CMK (cell line): ENCODE data around the gene WDR1.

Source experiments
- DNase-seq: peaks from one replicate; pipeline ENCODE4 v3.0.0-alpha.2; 2010; ENCODE audit warnings: low read depth

Gene WDR1

DNA sequence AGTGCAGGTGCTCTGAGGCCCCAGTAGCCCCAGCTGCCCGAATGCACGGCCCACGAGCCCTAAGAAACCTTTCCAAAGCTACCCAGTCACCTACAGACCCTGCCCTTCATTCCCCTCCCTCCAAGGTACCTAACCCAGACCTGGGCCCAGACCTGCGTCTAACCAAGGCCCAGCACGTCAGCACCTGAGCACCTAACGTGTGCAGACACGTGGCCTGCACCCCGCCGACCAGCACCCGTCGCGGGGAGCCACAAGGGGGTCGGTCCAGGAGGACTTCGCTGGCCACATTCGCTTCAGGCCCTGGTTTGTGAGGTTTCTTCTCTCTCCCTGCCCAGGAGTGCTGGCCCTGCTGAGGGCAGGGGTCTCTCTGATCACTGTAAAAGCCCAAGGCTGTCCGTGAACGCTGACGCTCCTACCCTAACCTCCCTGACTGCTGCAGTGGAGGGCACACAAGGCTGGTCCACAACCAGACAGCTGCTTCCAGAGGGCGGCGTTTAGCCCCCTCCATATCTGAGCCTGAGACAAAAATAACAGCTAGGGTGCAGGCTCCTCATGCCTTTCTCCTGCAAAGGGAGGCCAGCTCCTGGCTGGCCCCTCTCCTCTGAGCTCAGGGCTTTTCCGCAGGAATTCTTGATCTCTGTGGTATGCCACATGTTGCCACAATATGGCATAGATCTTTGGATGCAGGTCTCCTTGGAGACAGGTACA, 31.8 kb downstream of the WDR1 start:
- DNase-seq = no peak

DNA sequence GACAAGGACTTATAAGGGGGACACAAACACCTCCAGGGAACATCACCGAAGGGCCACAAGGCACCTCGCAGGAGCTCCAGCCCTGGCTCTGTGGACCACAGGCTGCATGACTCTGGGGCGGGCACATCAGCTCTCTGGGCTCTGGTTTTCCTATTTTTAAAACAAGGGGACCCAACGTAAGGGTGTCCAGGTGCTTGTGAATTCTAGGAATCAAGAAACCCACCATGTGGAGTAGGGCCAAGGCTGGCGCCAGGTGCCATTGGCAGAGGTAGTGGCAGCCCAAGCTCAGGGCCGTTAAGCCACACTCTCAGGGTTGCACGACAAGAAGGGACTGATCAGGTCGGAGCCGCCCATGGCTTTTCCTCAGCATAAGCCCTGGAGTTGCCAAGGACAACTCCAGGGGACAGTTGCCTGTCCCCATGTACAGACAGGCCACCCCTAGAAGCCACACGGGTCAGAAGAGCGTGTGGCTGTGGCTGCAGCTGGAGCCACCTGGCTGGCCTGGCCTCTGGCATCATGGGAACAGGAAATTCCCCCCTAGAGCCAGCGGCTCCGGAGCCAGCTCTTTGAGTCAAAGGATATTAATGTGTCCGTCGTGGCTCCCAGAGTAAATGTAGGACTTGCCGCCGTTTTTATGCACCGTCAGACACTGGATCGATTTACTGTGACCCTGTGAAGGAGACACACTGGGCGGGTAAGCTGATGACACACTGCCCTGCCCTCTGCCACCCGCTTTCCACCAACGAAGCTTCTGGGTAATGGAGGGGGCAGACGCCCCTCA, 32.5 kb downstream of the WDR1 start:
- DNase-seq = no peak

DNA sequence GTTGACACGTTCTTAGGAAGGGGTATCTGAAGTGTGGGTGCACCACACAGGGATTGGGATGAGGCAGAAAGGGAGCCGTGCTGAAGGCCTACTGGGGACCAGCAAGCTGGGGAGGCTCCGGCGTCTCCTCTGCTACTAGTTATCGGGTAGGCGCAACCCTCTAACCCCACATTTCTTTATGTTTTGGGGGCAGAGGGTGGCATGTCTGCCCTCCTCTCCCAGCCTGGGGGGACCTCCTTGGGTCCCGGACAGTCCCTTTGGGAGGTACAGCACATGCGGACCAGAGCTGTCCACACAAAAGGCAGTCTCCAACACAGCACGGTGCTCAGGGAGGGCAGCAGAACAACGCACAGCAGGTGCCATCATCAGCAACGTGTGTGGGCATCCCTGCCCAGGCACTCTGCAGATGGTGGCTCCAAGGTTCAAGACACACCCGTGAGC, 33.2 kb downstream of the WDR1 start:
- no peak for DNase-seq

DNA sequence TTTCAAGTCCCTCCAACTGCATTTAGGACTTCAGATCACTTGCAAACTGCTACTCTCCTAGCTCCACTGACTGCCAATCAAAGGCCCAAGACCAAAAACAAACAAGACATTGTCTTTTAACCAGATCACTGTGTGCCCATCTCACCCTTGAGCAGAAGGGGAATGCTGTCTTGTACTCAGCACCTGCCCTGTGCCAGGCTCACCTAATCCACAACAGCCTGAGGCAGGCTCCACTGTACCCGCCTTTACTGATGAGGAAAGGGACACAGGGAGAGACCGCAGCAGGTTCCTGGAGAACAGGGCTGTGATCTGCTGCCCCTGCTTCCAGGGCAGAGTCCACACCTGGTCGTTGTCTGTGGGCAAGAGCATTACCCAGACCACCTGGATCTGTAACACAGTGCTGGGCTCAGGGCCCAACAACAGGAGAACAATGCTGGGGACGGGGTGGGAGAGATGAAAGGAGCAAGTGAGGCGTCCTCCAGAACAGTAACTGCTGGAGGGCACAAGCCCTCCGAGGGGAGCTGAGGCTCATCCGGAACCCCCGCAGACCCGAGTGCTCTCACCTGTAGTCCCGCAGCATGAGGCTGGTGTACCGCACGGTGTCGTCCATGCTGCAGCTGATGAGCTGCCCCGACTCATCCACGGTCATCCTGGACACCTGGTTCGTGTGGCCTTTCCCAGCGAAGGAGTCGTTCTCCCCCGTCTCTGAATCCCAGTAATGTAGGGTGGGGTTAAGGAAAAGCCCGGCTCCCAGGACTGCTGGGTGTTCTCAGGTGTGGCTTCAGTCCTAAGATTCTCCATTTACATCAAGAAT, 33.9 kb downstream of the WDR1 start:
- DNase-seq = no peak

DNA sequence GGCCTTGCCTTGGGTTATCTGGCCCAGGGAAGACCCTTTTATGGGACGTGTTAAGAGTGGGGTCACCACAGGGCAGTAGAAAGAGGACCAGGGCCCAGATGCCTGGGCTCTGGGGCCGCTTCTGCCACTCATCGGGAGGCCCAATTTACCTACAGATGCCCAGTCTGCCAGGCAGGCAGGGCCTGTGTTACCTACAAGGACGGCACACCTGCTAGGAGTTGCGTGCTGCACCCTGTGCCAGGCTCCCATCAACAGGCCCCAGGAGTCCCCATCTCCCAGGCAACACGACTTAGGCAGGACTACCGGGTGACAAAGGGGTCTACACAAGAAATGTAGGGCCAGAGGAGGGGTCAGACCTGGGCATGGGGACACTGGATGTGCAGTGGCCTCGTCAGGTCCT, 34.6 kb downstream of the WDR1 start:
- no peak for DNase-seq

DNA sequence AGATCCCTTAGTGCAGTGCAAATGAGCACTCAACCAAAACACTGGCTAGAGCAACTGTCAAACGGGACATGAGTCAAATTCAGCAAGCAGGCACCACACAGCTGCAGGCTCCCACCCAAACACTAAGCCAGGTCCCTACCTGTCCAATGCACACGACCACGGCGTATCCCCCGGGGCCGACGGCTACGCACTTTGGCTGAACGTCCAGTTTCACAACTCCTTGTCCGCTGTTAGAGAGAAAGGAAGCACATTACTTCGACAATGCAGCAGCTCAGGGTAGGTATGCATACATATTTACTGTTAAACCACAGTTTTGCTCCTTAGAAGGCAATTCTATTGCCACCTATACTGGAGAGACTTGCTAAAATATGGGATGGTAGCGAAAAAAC, 35.4 kb downstream of the WDR1 start:
- no peak for DNase-seq

DNA sequence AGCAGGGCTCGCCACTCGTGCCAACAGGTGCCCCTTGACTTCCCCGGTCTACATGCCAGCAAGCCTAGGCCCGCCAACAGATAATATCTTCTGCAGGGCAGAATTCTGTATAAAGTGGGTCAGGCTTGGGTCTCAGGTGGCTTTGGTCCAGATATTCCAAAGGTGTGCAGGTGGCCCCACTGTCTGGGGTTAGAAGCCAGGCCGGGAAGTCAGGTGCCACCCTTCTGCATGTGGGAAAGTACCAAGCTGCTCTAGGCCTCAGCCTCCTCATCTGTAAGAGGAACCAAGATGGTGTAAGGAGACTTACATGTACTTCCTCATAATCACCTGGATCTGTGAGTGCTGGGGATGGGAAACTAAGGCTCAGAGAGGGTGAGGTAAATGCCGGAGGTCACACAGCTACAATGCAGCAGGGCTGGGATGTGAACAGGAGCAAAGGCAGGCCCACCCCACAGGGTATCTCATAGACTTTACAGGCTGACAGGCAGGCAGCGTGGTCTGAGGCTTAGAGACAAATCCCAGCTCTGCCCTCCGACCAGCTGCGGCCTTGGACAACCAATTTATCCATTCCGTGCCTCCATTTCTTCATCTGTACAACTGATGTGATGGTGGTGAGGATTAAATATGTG, 35.9 kb downstream of the WDR1 start:
- DNase-seq = no peak

DNA sequence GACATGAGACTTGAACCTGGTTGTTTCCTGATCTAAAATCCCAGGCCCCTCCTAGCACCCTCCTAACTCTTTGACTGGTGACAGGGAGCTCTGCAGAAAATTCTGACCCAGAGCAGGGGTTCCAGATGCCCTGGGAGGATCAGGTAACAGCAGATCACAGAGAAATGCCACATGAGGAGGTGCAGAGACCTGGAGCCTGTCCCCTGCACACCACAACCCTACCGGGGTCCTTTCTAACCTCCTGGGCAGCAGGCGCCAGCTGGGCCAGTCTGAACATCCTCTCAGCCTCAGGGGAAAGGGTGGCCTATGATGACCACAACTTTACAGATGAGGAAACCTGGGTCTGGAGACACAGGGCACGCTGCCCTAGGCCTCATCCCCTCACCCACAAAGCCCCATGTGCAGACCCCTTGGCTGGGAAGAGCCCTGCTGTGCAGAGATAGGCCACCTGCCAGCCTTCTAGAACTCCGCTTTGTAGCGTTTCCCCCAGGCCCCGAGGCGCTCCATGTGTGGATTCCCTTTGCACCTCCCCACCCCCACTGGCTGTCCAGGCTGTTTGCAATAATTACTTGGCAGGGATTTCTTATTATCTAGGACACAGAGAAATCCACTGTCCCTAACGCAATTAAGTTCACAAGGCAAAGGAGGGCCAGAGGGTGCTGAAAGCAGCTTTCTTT, 36.5 kb downstream of the WDR1 start:
- no peak for DNase-seq

DNA sequence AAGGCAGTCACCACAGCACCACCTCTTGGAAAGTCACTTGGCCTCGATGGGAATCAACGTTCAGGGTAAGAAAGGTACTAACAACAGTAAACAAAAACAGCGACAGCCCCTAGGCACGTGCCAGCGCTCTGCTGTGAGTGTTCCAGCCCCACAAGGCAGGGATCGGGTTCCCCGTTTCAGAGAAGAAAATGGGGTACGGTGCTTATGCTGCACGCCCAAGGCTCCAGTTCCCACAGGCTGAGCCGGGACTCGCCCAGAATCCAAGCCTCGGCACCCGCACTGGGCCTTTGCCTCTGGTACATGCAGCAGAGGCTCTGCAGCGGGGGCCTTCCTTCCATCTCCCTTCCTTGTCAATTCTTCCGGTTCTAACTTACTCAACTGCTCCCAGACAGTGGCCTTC, 37.3 kb downstream of the WDR1 start:
- no peak for DNase-seq

DNA sequence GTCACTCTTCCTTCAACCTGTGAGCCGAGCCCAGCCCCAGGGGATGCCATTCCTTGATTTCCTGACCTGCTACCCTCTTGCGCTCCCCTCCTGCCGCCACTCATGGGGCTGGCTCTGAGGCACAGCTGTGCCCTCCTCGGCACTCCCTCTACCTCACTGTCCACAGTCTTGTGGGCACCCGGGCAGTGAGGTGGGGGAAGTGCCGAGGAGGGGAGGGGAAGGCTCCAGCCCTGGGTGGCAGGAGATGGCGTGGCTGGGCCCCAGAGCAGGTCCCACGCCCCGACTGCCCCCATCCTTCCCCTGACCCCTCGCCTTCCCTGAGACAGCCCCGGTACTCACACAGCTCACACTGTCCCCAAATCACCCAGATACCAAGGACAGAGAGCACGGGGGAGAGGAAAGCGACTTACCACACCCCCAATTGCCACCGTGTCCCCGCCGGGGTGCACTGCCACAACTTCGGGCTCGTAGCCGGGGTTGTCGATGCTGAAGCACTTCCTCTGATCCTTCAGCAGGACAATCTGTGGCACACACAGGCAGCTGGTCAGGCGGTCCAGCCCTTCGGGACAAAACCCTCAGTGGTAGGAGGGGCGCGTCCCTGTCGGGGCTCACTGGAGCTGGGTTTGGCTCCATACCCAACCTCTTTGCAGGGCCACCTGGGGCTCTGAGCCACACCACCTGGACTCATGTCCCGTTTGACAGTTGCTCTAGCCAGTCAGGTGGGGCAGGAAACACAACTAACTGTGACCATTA, 37.9 kb downstream of the WDR1 start:
- no peak for DNase-seq

DNA sequence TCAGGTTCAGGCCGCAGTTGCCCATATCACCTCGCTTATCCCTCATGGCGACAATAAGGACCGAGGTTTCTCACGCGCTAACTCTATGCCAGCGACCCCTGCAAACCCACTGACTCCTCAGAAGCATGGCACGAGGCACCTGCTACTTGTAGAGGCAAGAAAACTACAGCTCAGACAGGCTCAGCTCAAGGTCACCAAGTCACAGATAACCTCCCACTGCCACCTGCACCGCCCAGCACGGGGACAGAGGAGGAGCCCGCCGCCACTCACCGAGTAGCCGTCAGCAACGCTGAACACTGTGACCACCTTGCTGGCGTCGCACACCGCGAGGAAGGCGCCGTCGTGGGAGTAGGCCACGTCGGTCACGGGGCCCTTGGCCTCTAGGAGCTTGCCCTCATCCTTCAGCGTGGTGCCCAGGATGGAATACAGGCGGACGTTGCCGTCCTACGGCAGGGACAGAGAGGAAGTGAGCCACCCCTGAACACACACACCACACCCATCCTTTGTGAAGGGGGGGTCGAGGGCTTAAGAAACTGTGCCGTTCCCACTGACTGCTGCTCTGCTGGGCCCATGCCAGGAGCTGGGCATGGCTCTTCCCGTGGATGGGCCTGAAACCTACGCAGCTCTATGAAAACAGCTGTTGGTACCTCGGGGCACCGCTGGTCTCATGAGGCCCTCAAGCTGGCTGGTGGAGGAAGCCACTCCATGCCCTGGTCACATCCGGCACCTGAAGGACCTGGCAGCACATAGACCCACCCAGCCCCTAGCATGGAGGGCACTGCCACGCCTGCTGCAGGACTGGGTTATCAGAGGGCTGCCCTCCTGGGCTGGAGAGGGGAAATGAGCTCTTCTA, 38.9 kb downstream of the WDR1 start:
- DNase-seq = no peak

DNA sequence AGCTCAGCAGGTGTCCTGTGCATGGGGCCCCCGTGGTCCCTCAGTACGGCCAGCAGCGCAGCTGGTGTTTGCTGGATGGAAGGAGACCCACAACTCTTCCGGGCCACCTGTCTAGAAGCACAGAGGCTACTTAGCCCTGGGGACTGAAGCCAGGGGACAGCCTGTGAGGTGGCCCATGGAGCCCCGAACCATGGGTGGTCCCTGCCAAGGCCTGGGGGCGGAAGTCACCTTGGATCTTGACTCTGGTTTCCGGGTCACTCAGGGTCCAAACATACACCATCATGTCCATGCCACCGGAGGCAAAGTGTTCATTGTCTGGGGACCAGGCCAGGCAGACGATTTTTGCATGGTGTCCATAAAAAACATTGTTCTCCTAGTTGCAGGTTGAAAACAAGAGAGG, 39.5 kb downstream of the WDR1 start:
- DNase-seq = no peak

DNA sequence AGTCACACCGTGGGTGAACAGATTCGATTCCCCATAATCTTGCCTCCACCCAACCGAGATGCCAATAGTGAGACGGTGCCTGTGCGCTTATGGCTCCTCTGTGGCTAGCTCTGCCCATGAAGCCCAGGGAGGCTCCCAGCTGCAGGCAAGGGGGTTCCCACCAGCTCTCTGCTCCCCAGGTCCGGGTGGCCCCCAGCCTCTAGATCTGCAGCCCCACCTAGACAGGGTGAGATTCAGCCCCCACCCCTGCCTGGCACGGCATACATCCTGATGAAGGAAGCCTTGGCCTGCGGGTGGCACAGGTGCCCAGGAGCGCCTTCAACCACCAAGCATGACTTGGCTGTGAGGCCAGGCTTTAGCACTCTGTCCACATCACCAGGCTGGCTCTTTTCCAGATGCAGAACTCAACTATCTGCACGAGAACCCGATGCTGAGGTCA, 40.6 kb downstream of the WDR1 start:
- no peak for DNase-seq

DNA sequence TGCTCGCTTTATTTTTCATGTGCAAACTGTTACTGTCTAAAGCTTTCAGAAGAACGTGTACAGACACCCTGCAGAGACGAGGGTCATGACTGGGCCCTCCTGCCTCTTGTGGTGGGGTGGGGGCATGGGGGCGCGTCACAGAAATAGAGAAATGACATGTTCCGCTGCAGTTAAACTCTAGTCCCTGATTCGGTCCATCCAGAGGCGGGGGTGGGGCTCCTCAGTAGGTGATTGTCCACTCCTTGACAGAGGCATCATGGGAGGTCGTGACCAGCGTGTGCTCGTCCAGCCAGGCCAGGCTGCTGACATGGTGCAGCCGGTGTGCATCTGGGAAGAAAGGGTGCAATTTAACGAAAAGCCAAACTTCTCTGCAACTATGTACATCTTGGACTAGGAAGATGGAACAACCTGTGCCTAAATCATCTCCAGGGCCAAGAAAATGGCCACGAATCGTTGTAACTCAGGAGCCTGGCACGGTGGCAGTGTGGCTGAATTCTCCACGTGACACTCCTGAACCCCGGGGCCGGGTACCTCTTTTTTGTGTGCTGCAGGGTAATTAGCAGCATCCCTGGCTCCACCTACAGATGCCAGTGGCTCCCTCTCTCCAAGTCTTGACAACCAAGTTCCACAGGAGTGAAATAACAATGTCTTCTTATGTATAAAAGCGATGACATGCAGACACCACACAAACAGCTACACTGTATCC, 41.3 kb downstream of the WDR1 start:
- no peak for DNase-seq

DNA sequence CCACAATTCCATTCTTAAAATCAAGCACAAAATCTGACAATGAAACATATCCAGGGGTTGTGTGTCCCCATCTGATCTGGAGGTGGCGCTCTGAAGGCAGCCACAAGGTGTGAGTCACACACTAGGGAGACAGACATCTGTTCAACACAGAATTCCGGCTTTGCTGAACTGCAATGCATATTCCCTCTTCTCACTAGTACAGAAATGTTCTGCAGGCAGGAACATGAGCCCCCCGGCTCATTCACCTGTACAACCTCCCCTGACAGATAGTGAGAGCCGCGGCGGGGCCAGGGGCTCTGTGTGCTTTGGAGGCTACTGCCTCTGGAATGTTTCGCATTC, 41.9 kb downstream of the WDR1 start:
- no peak for DNase-seq

DNA sequence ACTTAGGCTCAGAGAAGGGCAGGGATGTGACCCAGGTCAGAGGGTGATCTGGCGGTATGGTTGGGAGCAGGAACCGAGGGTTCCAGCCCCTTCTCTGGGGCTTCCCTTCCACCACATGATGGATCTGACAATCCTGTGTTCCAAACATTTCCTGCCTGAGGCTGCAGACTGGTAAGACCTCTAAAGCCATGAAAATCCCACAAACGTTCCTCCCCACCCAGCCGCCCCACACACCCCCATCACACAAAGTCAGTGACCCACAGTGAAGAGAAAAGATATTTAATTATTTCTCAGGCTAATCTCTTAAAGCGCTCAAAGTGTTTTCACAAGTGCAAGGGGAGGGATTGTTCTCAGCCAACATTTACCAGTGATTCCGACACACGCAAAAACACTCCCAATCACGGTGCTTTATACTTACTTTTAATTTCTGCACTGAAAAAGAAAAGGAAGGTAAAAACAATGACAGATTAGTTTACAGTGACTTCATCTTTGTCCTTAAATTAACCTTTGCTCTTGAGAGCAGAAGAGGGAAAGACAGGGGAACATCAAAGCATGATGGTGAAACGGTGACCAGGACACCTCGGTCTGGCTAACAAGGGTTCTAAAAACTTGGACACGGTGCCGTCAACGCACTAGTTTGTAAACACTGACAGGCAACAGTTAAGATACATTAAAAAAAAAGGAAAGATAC, 42.4 kb downstream of the WDR1 start:
- no peak for DNase-seq

DNA sequence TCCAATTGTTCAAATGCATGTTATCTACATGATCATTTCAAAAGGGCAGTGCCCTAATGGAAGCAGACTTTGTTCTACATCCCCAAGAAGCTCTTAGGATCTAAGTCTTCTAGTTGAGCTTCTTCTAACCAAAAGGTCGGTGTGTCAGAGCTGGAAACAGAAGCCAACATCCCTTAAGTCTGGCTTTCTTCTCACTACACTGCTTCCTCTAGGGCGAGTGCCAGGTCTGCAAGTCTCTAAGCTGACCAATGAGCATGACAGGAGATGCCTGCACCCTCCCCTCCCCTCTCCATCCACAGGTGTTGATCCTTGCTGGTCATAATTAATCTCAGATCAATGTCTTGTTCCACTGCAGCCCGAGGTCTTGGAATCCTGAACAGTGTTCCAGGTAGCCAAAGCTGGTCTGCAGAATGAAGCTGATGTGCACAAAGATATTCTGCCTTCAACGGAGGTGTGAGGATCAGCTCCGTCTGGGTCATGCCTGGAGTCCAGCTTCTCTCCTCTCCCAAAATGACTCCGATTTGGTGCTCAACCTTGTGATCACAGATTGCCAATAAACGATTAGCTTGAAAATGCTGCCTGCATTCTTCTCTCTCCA, 44.1 kb downstream of the WDR1 start:
- DNase-seq = no peak

DNA sequence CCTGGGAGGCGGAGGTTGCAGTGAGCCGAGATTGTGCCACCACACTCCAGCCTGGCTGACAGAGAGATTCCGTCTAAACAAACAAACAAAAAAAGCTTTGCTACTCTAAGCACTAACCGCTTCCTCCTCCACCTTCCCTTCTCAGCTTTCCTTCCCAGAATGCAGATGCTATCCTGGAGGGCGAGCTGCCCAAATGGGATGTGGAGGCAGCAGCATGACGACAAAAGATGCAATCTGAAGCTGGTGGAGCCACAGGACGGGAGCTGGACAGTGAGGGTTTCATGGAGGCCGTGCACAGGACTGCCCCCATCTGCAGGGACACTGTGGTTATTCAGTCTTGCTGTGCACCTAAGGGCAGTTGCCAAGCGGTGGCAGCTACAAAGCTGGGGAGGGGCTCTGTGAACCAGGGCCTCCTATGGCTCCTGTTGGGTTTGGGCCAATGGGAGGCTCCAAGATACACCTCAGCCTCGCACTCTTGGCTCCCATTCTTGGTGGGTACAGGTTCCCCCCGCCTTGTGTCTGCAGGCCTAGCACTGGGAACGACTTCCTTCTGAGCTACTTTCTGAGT, 47.4 kb downstream of the WDR1 start:
- no peak for DNase-seq
